ENCODE results near the gene GLIPR2.

Gene GLIPR2

DNA sequence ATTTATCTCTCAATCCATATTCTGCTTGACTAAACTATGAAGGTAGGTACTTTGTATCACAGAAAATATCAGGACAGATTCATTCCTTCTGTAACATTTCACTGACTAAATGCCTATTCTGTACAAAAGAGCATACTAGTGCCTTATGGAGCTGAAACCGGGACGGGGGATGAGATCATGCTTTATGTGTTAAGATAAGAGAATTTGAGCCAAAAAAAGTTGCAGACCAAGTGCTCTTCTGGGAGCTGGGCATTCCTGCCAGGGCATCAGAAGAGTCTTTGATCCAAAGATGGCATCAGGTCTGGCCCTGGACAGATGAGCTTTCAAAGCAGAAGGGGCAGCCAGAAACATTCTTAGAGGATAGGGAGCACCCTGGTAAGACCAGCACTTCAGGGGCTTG is 27.5 kb upstream of the GLIPR2 start:
- no peaks in the 10 kb centered on the region for H3K9me3 Mint-ChIP-seq
- H3K4me3 Mint-ChIP-seq: no peak overlapping the region
- no peak overlapping the region for H3K27ac Mint-ChIP-seq (ENCODE audit: low read depth)
- H3K27me3 Mint-ChIP-seq: no peaks in the 10 kb centered on the region
- H3K4me1 Mint-ChIP-seq: no peaks in the 10 kb centered on the region
- peaks cover 3% of the 10 kb centered on the region for H3K36me3 Mint-ChIP-seq (ENCODE audit: insufficient read depth)
- ATAC-seq (replicated peaks; ENCODE audit: extremely low read depth, poor library complexity, severe bottlenecking): no peak
- DNase-seq (ENCODE audit: low spot score in 2 of 2): no peak

DNA sequence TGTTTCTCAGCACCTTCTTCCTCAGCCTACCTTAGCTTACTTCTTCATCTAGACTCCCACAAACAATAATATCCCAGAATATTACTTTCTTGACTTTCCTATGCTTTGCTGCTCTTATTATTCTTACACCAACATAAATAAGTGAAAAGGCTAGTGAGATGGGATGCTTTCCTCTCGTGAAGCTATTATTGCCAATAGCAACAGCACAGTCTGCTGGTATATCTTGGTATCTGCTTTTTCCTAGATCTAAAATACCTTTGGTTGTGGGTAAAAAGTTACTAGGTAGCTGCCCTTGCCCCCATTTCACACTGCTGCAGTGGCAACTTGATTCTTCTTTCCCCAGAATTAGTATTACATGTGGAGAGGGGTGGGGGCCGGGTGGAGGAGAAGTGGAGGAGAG is 26.1 kb upstream of the GLIPR2 start:
- no peaks in the 10 kb centered on the region for H3K27me3 Mint-ChIP-seq
- H3K27ac Mint-ChIP-seq (ENCODE audit: low read depth): no peak overlapping the region
- H3K36me3 Mint-ChIP-seq (ENCODE audit: insufficient read depth): peaks cover 3% of the 10 kb centered on the region
- H3K4me3 Mint-ChIP-seq: no peak overlapping the region
- H3K4me1 Mint-ChIP-seq: no peaks in the 10 kb centered on the region
- ATAC-seq (replicated peaks; ENCODE audit: extremely low read depth, poor library complexity, severe bottlenecking) (no peak), DNase-seq (ENCODE audit: low spot score in 2 of 2) (no peak)
- no peaks in the 10 kb centered on the region for H3K9me3 Mint-ChIP-seq

DNA sequence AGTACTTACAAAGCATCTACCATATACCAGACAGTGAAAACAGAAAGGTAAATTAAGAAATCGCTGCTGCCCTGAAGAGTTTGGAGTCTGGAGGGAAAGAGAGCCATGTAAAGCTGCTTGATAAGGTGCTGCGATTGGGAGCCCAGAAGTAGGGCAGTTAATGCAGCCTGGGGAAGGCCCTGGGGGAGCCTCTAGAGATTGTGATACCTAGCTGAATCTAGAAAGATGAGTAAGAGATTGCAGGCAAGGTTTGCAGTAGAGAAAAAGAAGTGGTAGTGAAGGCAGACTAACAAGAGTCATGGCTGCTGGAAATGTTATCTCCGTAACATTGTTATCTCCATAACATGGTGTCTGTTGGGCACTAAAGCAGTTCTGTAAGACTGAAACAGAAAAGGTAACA is 24.0 kb upstream of the GLIPR2 start:
- Mint-ChIP-seq H3K36me3 (ENCODE audit: insufficient read depth) (peaks cover 3% of the 10 kb centered on the region), H3K27ac (ENCODE audit: low read depth) (no peak overlapping the region), H3K4me1 (no peaks in the 10 kb centered on the region), H3K27me3 (no peaks in the 10 kb centered on the region), H3K9me3 (no peaks in the 10 kb centered on the region), H3K4me3 (no peak overlapping the region)
- DNase-seq (ENCODE audit: low spot score in 2 of 2): no peak
- ATAC-seq (replicated peaks; ENCODE audit: extremely low read depth, poor library complexity, severe bottlenecking): no peak

DNA sequence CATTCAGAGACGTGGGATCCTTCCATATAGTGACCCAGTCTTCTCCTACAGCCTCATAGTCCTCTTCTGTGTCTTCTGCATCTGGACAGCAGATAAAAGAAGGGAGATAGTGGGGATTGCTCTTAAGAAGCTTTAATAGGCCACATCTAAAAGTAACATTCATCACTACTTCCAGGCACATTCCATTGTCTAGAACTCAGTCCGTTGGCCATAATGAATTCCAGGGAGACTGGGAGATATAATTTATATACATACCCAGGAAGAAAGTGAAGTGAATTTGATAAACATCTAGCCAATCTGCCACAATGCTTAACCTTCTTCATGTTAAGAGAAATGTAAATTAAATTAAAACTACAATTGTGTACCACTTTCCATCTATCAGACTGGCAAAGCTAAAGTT is 22.5 kb upstream of the GLIPR2 start:
- H3K4me3 Mint-ChIP-seq: no peak overlapping the region
- DNase-seq (ENCODE audit: low spot score in 2 of 2) (no peak), ATAC-seq (replicated peaks; ENCODE audit: extremely low read depth, poor library complexity, severe bottlenecking) (no peak)
- no peaks in the 10 kb centered on the region for H3K9me3 Mint-ChIP-seq
- no peaks in the 10 kb centered on the region for H3K4me1 Mint-ChIP-seq
- peaks cover 1% of the 10 kb centered on the region for H3K36me3 Mint-ChIP-seq (ENCODE audit: insufficient read depth)
- H3K27ac Mint-ChIP-seq (ENCODE audit: low read depth): no peak overlapping the region
- no peaks in the 10 kb centered on the region for H3K27me3 Mint-ChIP-seq

DNA sequence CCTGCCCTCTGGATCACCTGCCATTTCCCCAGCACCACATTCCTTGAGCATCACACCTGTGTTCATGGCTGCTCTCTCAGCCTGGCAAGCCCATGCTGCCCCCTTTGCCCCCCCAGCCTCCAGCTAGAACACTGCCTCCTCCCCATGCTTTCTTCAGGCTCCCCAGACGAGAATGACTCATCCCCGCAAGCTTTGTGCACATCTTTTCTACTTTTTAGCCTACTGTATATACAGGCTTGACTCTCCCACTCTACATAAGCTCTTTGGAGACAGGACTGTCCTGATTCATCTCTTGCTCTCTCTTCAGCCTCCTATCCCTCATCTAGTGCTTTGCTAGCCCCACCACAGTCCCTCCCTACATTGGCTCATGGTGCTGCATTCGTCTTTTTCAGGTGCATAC is 19.9 kb upstream of the GLIPR2 start:
- Mint-ChIP-seq H3K4me1 (no peaks in the 10 kb centered on the region), H3K36me3 (ENCODE audit: insufficient read depth) (peaks cover 3% of the 10 kb centered on the region)
- ATAC-seq (replicated peaks; ENCODE audit: extremely low read depth, poor library complexity, severe bottlenecking): no peak

DNA sequence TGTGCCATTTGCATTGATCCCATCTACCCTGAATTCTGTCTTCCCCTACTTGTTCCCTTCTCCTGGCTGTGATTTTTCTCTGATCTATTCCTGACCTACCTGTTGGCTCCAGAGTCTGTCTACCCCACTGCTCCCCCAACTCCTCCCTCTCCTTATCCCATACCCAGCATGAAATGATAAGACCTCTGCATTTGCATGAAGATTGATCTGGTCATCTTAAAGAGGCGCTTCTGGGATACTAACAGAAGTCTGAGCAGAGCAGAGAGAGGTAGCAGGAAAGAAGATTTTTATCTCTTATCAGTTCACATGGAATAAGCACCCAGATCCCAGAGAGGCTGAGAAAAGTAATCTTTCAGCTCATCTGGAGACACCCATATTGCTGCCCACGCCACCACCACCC is 18.3 kb upstream of the GLIPR2 start:
- no peak for DNase-seq (ENCODE audit: low spot score in 2 of 2)
- ATAC-seq (replicated peaks; ENCODE audit: extremely low read depth, poor library complexity, severe bottlenecking): no peak
- H3K4me1 Mint-ChIP-seq: no peaks in the 10 kb centered on the region

More for the DNA sequence above, 19.9 kb upstream of the GLIPR2 start:
- no peak for DNase-seq (ENCODE audit: low spot score in 2 of 2)
- H3K9me3 Mint-ChIP-seq: no peaks in the 10 kb centered on the region
- no peak overlapping the region for H3K4me3 Mint-ChIP-seq
- no peaks in the 10 kb centered on the region for H3K27me3 Mint-ChIP-seq
- H3K27ac Mint-ChIP-seq (ENCODE audit: low read depth): no peak overlapping the region

DNA sequence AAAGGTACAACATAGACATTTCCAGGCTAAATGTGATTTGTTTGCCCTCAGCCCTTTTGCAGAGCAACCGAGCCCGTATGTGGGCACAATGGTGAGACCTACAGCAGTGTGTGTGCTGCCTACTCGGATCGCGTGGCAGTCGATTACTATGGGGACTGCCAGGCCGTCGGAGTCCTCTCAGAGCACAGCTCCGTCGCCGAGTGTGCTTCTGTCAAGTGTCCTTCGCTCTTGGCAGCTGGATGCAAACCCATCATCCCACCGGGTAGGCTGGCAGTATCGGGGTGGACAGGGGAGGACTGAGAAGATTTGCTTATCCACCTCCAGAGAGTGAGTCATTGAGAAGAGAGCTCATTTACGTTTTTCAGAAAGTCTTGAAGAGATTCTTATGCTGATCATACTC is 17.8 kb upstream of the GLIPR2 start:
- Mint-ChIP-seq H3K36me3 (ENCODE audit: insufficient read depth) (peaks cover 2% of the 10 kb centered on the region), H3K27me3 (no peaks in the 10 kb centered on the region)

More for the DNA sequence above, 18.3 kb upstream of the GLIPR2 start:
- Mint-ChIP-seq H3K27me3 (no peaks in the 10 kb centered on the region), H3K9me3 (no peaks in the 10 kb centered on the region), H3K36me3 (ENCODE audit: insufficient read depth) (peaks cover 3% of the 10 kb centered on the region), H3K27ac (ENCODE audit: low read depth) (no peak overlapping the region), H3K4me3 (no peak overlapping the region)

DNA sequence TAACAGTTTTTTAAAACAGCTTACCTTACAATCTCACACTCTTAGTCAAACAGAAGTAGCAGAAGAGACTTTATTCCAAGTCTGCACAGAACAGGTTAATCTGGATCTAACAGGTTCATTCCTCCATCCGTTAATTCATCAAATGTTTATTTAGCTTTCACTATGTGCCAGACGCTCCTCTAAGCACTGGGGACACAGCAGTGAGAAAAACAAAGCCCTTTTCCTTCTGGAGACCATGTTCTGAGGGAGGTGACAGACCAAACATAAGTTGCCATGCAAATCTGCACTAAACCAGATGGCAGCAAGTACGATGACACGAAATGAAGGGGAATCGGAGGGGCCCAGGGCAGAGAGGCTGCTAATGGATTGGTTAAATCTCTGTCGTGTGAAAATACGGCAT is 17.1 kb upstream of the GLIPR2 start:
- Mint-ChIP-seq H3K4me3 (no peak overlapping the region), H3K4me1 (no peaks in the 10 kb centered on the region)
- DNase-seq (ENCODE audit: low spot score in 2 of 2): no peak

More for the DNA sequence above, 17.8 kb upstream of the GLIPR2 start:
- DNase-seq (ENCODE audit: low spot score in 2 of 2) (no peak), ATAC-seq (replicated peaks; ENCODE audit: extremely low read depth, poor library complexity, severe bottlenecking) (no peak)
- Mint-ChIP-seq H3K9me3 (no peaks in the 10 kb centered on the region), H3K27ac (ENCODE audit: low read depth) (no peak overlapping the region), H3K4me1 (no peaks in the 10 kb centered on the region), H3K4me3 (no peak overlapping the region)

DNA sequence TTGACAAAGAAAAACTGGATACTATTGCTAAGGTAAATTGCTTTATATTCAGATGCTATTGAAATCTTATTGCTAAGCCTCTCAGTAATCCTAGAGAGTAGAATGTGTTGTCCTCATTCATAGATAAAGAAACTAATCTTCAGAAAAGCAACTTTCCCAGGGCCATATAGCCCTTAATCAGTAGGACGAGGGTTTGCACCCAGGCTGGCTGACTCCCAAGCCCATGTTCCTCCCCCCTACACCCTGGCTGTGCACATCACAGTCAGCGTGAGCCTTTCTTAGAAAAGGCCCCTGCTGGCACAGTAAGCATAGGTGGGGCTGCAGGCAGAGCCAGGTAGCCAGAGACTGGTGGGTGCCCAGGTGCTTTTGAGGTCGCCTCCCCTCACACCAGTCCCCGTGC is 15.8 kb upstream of the GLIPR2 start:
- Mint-ChIP-seq H3K4me1 (peaks cover 5% of the 10 kb centered on the region), H3K27me3 (no peaks in the 10 kb centered on the region), H3K9me3 (no peaks in the 10 kb centered on the region), H3K36me3 (ENCODE audit: insufficient read depth) (peaks cover 2% of the 10 kb centered on the region), H3K4me3 (no peak overlapping the region), H3K27ac (ENCODE audit: low read depth) (no peak overlapping the region)
- ATAC-seq (replicated peaks; ENCODE audit: extremely low read depth, poor library complexity, severe bottlenecking): no peak
- DNase-seq (ENCODE audit: low spot score in 2 of 2): no peak

More for the DNA sequence above, 17.1 kb upstream of the GLIPR2 start:
- Mint-ChIP-seq H3K36me3 (ENCODE audit: insufficient read depth) (peaks cover 2% of the 10 kb centered on the region), H3K27me3 (no peaks in the 10 kb centered on the region), H3K9me3 (no peaks in the 10 kb centered on the region), H3K27ac (ENCODE audit: low read depth) (no peak overlapping the region)
- no peak for ATAC-seq (replicated peaks; ENCODE audit: extremely low read depth, poor library complexity, severe bottlenecking)

DNA sequence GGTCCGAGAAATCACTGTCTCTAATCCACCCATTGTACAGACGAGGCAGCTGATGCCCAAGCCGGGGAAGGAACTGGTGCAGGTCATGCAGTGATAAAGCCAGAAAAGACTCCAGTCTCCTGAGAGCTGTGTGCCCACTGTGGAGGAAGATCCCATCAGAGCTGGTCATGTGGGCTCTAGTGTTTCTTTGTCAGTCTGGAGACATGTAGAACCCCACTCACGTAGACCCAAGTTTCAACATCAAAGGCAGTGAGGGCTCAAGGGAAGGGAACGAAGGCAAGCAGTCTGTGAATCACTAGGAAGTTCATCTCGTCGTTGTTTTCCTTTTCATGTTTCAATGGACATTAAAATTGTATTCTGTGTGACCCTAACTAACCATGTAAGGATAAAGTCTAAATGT is 14.6 kb upstream of the GLIPR2 start:
- no peak for DNase-seq (ENCODE audit: low spot score in 2 of 2)
- no peak overlapping the region for H3K27ac Mint-ChIP-seq (ENCODE audit: low read depth)
- H3K9me3 Mint-ChIP-seq: no peaks in the 10 kb centered on the region
- H3K4me3 Mint-ChIP-seq: no peak overlapping the region
- H3K27me3 Mint-ChIP-seq: no peaks in the 10 kb centered on the region
- ATAC-seq (replicated peaks; ENCODE audit: extremely low read depth, poor library complexity, severe bottlenecking): no peak
- peaks cover 7% of the 10 kb centered on the region for H3K4me1 Mint-ChIP-seq
- H3K36me3 Mint-ChIP-seq (ENCODE audit: insufficient read depth): peaks cover 2% of the 10 kb centered on the region

DNA sequence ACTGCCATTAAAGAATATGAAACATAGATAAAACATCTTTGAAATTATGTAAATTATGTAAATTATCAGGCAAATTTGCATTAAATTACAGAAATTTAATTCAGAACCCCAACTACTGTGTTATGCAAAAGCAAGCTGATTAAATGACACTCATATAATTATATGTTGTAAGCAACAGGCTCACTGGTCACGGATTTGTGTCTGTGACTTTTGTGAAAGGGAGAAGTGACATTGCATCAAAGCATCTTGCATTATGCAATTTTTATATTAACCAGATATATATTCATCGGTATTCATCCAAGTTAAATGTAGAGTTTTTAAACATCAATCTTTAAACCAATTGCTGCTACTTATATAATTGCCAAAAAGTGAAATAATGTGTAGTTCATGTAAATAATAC is 13.0 kb upstream of the GLIPR2 start:
- no peak for ATAC-seq (replicated peaks; ENCODE audit: extremely low read depth, poor library complexity, severe bottlenecking)
- H3K27me3 Mint-ChIP-seq: no peaks in the 10 kb centered on the region
- H3K4me3 Mint-ChIP-seq: no peak overlapping the region
- H3K27ac Mint-ChIP-seq (ENCODE audit: low read depth): no peak overlapping the region
- peaks cover 2% of the 10 kb centered on the region for H3K36me3 Mint-ChIP-seq (ENCODE audit: insufficient read depth)
- DNase-seq (ENCODE audit: low spot score in 2 of 2): no peak
- peaks cover 22% of the 10 kb centered on the region for H3K4me1 Mint-ChIP-seq
- no peaks in the 10 kb centered on the region for H3K9me3 Mint-ChIP-seq

DNA sequence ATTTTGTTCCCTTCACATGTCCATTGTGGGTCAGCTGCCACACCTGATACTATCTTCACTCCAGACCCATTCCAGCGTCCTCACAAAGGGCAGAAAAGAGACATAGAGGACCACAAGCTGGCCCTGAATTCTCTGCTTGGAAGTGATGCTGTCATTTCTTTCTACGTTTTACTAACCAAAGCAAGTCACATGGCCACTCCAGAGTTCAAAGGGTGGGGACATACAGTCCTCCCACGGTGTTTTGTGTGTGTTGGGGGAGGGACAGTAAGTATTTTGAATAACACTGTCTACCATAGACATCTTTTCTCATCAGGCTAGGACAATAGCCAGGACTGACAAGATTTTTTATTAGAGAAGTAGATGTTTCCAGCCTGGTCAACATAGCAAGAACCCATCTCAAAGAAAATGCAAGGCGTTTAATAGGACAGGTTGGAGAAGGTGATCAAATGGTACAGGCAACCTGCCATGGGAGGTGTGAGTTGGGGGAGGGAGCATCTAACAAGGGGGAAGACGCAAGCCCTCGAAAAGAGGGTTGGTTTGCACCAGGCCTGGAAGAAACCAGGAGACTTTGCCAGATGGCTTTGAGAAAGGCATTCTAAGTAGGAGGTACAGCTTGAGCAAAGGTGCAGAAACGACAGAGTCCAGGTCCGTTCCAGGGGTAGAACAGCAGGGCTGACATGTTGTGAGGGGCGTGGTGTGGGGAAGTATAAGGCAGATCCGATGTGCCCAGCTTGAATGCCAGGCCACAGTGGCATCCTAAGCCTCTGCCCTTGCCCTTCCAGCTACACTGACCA is 11.3 kb upstream of the GLIPR2 start:
- H3K4me3 Mint-ChIP-seq: no peak overlapping the region
- no peaks in the 10 kb centered on the region for H3K27me3 Mint-ChIP-seq
- peak overlapping the region; percentile 14 for H3K27ac Mint-ChIP-seq (ENCODE audit: low read depth)
- ATAC-seq (replicated peaks; ENCODE audit: extremely low read depth, poor library complexity, severe bottlenecking) (no peak), DNase-seq (ENCODE audit: low spot score in 2 of 2) (no peak)
- H3K36me3 Mint-ChIP-seq (ENCODE audit: insufficient read depth): peaks cover 2% of the 10 kb centered on the region
- no peaks in the 10 kb centered on the region for H3K9me3 Mint-ChIP-seq
- H3K4me1 Mint-ChIP-seq: peaks cover 22% of the 10 kb centered on the region

DNA sequence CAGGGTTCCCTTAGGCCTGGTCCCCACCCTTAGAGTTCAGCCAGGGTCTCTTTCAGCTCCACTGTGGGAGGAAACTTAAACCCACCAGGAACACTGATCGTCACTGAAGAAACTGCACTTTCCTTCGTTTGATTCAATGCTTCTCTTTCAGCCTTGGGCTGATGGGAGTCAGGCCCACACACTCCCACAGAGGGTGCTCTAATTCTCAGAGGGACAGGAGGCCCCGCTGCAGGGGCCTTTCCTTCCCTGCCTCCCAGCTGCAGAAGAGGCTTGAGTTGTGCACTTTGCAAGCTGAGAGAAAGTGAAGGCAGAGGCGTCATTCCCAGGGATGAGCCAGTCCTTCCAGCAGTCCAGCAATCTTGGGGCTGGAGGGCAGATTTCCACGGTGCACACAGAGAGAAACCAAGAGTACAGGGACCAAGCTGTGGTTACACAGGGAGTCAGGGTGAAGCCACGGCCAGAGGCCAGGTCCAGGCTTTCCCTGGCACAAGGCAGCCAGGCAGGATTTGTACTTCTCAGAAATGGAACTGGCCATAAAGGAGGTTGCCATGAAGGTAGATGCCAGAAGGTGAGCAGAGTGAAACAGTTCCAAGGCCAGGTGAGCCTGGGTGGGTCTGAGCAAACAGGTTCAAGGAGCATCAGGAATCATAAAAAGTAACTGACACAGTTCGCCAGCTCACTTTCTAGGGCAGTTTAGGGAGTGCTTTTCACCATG is 10.4 kb upstream of the GLIPR2 start:
- H3K27ac Mint-ChIP-seq (ENCODE audit: low read depth): no peak overlapping the region
- no peak for ATAC-seq (replicated peaks; ENCODE audit: extremely low read depth, poor library complexity, severe bottlenecking)

More for the DNA sequence above, 10.4 kb upstream of the GLIPR2 start:
- no peak for DNase-seq (ENCODE audit: low spot score in 2 of 2)
- Mint-ChIP-seq H3K36me3 (ENCODE audit: insufficient read depth) (no peaks in the 10 kb centered on the region), H3K4me1 (peaks cover 22% of the 10 kb centered on the region), H3K27me3 (no peaks in the 10 kb centered on the region), H3K4me3 (no peak overlapping the region), H3K9me3 (no peaks in the 10 kb centered on the region)

Data from central memory CD8-positive, alpha-beta T cell (primary cell).